ENCODE results near the gene SFN. TPM values are rescaled to one million over a fixed set of nuclear protein-coding genes. Genes with fewer than 3 reads are reported as not detected.
"Not testable (repeated sequence)": the region's sequence is repeated elsewhere in the genome, so short reads cannot be mapped to it uniquely, and the experiment has no call there.

The SFN gene
- total RNA-seq, 1 experiment from 2014 or later = 14.3 TPM

DNA sequence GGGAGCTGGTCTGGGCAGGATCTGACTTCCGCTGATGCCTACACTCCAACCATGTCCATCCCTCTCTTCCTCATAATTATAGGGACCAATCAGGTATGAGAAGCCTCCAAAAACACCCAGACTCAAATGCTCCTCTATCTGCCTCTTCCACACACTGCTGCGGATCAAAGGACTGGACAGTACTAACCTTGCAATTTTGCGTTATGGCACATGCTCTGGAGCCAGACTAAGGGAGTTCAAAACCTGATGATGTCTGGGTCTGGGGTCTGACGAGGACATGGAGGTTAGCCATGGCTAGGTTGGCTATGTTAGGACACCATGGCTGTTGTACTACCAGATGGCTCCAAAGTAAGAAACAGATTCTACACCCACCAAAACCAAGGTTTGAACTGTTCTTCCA lies 16.8 kb downstream of the SFN start (continued):
- TF ChIP-seq PRDM15 (CRISPR knock-in tag; IDR thresholded peaks at IDR 0.05) (no peak), OVOL2 (CRISPR knock-in tag; IDR thresholded peaks at IDR 0.05; ENCODE audit: borderline replicate concordance) (no peak)
- TF ChIP-seq, protein P1, sequence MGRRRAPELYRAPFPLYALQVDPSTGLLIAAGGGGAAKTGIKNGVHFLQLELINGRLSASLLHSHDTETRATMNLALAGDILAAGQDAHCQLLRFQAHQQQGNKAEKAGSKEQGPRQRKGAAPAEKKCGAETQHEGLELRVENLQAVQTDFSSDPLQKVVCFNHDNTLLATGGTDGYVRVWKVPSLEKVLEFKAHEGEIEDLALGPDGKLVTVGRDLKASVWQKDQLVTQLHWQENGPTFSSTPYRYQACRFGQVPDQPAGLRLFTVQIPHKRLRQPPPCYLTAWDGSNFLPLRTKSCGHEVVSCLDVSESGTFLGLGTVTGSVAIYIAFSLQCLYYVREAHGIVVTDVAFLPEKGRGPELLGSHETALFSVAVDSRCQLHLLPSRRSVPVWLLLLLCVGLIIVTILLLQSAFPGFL (CRISPR knock-in tag; IDR thresholded peaks at IDR 0.05; ENCODE audit: borderline replicate concordance) = no peak

DNA sequence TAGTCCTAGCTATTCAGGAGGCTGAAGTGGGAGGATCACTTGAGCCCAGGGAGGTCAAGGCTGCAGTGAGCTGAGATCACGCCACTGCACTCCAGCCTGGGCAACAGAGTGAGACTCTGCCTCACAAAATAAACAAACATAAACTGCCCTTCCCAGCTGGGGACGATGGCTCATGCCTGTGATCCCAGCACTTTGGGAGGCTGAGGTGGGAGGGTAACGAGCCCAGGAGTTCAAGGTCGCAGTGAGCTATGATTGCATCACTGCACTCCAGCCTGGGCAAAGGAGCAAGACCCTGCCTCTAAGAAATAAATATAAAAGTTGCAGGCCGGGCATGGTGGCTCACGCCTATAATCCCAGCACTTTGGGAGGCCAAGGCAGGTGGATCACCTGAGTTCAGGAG lies 18.7 kb downstream of the SFN start:
- H3K27ac Mint-ChIP-seq; CTCF ChIA-PET; DNase-seq (ENCODE audit: low spot score); H3K27me3 Mint-ChIP-seq (ENCODE audit: low read depth); H3K9me3 Mint-ChIP-seq; POLR2A ChIA-PET; ATAC-seq; H3K4me1 Mint-ChIP-seq; H3K4me3 Mint-ChIP-seq: not testable (repeated sequence)
- TF ChIP-seq GABPB1 (CRISPR knock-in tag; IDR thresholded peaks at IDR 0.05) = peak; percentile 85
- 0 out of 2 replicates have a peak, but pooled peaks have one; percentile 17 for TF ChIP-seq ZNF121 (CRISPR knock-in tag; IDR thresholded peaks at IDR 0.05)
- H3K36me3 Mint-ChIP-seq = peaks cover 53% of the 10 kb centered on the region

GRCh38 chr1:26882696-26883463 lies 19.9 kb downstream of the SFN start:
- H3K27me3 Mint-ChIP-seq (ENCODE audit: low read depth) = no peaks in the 10 kb centered on the region
- CTCF ChIA-PET = interaction anchor here (0.6 kb wide), 1 partner anchor 12 kb away, joined by 3 read pairs; no protein-coding TSS in a partner anchor
- POLR2A ChIA-PET = no interaction called here
- H3K27ac Mint-ChIP-seq = no peak overlapping the region
- H3K4me1 Mint-ChIP-seq = no peaks in the 10 kb centered on the region
- peaks cover 59% of the 10 kb centered on the region for H3K36me3 Mint-ChIP-seq
- DNase-seq (ENCODE audit: low spot score) (no peak), ATAC-seq (no peak)
- no peak for TF ChIP-seq ZBTB43 (CRISPR knock-in tag; IDR thresholded peaks at IDR 0.05)
- no peak for TF ChIP-seq PRRX2 (CRISPR knock-in tag; IDR thresholded peaks at IDR 0.05)
- TF ChIP-seq ZNF121 (CRISPR knock-in tag; IDR thresholded peaks at IDR 0.05) = no peak
- no peak for TF ChIP-seq CDX4 (CRISPR knock-in tag; IDR thresholded peaks at IDR 0.05; ENCODE audit: borderline replicate concordance)
- TF ChIP-seq, protein P2, sequence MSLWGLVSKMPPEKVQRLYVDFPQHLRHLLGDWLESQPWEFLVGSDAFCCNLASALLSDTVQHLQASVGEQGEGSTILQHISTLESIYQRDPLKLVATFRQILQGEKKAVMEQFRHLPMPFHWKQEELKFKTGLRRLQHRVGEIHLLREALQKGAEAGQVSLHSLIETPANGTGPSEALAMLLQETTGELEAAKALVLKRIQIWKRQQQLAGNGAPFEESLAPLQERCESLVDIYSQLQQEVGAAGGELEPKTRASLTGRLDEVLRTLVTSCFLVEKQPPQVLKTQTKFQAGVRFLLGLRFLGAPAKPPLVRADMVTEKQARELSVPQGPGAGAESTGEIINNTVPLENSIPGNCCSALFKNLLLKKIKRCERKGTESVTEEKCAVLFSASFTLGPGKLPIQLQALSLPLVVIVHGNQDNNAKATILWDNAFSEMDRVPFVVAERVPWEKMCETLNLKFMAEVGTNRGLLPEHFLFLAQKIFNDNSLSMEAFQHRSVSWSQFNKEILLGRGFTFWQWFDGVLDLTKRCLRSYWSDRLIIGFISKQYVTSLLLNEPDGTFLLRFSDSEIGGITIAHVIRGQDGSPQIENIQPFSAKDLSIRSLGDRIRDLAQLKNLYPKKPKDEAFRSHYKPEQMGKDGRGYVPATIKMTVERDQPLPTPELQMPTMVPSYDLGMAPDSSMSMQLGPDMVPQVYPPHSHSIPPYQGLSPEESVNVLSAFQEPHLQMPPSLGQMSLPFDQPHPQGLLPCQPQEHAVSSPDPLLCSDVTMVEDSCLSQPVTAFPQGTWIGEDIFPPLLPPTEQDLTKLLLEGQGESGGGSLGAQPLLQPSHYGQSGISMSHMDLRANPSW (CRISPR knock-in tag; conservative IDR thresholded peaks at IDR 0.05; ENCODE audit: low read depth) = no peak
- no peak for TF ChIP-seq ERG (CRISPR knock-in tag; IDR thresholded peaks at IDR 0.05)
- TF ChIP-seq GRHL2 (CRISPR knock-in tag; IDR thresholded peaks at IDR 0.05; ENCODE audit: insufficient replicate concordance, severe bottlenecking) = no peak
- no peak for TF ChIP-seq ZNF232 (CRISPR knock-in tag; IDR thresholded peaks at IDR 0.05)
- TF ChIP-seq MXD4 (CRISPR knock-in tag; IDR thresholded peaks at IDR 0.05; ENCODE audit: borderline replicate concordance) = no peak
- no peak for TF ChIP-seq ZBTB21 (CRISPR knock-in tag; IDR thresholded peaks at IDR 0.05; ENCODE audit: borderline replicate concordance)
- no peak overlapping the region for H3K4me3 Mint-ChIP-seq
- H3K9me3 Mint-ChIP-seq = no peaks in the 10 kb centered on the region

Measured in WTC11 (cell line).